GM19468 (cell line): ENCODE measurements around the gene FYCO1.

Experiments
- ATAC-seq: cut with Tn5 transposase; IDR thresholded peaks from one replicate; pipeline ENCODE4 v1.9.1; 2021; ENCODE audit warnings: mild to moderate bottlenecking, moderate library complexity, moderate number of reproducible peaks; ENCODE audit not compliant: unreplicated experiment; ENCODE audit errors: extremely low read depth

FYCO1 gene

GRCh38 chr3:45966950-45967640 is 28.5 kb downstream of the FYCO1 start:
- no peak for ATAC-seq

- no peak for ATAC-seq
These were observed 29.2 kb downstream of the FYCO1 start for GRCh38 chr3:45966371-45966791.

- no peak for ATAC-seq
These were observed 30.0 kb downstream of the FYCO1 start for GRCh38 chr3:45965653-45966052.

- ATAC-seq: no peak
These were observed 30.4 kb downstream of the FYCO1 start for GRCh38 chr3:45965253-45965652.

GRCh38 chr3:45964139-45964538 is 31.5 kb downstream of the FYCO1 start:
- no peak for ATAC-seq

- ATAC-seq: no peak
These were observed 33.6 kb downstream of the FYCO1 start for GRCh38 chr3:45962033-45962432.

- ATAC-seq: no peak
These were observed 35.3 kb downstream of the FYCO1 start for GRCh38 chr3:45960289-45960688.

GRCh38 chr3:45959201-45959600 is 36.4 kb downstream of the FYCO1 start:
- no peak for ATAC-seq

- no peak for ATAC-seq
These were observed 37.3 kb downstream of the FYCO1 start for GRCh38 chr3:45958321-45958791.

GRCh38 chr3:45957586-45957985 is 38.0 kb downstream of the FYCO1 start:
- ATAC-seq: no peak

- ATAC-seq: no peak
These were observed 39.9 kb downstream of the FYCO1 start for GRCh38 chr3:45955706-45956105.

GRCh38 chr3:45955017-45955647 is 40.5 kb downstream of the FYCO1 start:
- ATAC-seq: no peak

- no peak for ATAC-seq
These were observed 41.3 kb downstream of the FYCO1 start for GRCh38 chr3:45954306-45954705.

- ATAC-seq: no peak
These were observed 42.1 kb downstream of the FYCO1 start for GRCh38 chr3:45953536-45953935.

GRCh38 chr3:45952456-45952855 is 43.2 kb downstream of the FYCO1 start:
- ATAC-seq: no peak

- no peak for ATAC-seq
These were observed 43.7 kb downstream of the FYCO1 start for GRCh38 chr3:45951946-45952345.

GRCh38 chr3:45950686-45951600 is 44.7 kb downstream of the FYCO1 start:
- ATAC-seq: no peak

- no peak for ATAC-seq
These were observed 45.5 kb downstream of the FYCO1 start for GRCh38 chr3:45950131-45950530.

GRCh38 chr3:45949432-45949831 is 46.2 kb downstream of the FYCO1 start:
- no peak for ATAC-seq

GRCh38 chr3:45948881-45949280 is 46.7 kb downstream of the FYCO1 start:
- no peak for ATAC-seq

GRCh38 chr3:45948311-45948781 is 47.3 kb downstream of the FYCO1 start:
- no peak for ATAC-seq
